Right renal pelvis (tissue), 4 donors: ENCODE data around the gene NEO1. TPM values are rescaled to one million over a fixed set of nuclear protein-coding genes. Genes with fewer than 3 reads are reported as not detected.
"Not testable (repeated sequence)": the region's sequence is repeated elsewhere in the genome, so short reads cannot be mapped to it uniquely, and the experiment has no call there.

Experiments used
- DNase-seq, 4 donors: peaks; one replicate each; pipeline ENCODE4 v3.0.0-alpha.2; 2013; ENCODE audit warnings: low read depth in 4 of 4, low spot score in 3 of 4, missing footprints in 1 of 4
- polyA plus RNA-seq, 4 donors: library from polyadenylated mRNA; unstranded; fragments of 120-200 nt; gene quantifications; one replicate each; pipeline ENCODE4 v1.2.1, GENCODE V29; 2013; ENCODE audit not compliant: insufficient read length in 4 of 4

NEO1 gene
- polyA plus RNA-seq, 4 donors = 126 to 141 (median 128) TPM

GRCh38 chr15:73296609-73297353 is 244.5 kb downstream of the NEO1 start:
- DNase-seq = no peak

DNA sequence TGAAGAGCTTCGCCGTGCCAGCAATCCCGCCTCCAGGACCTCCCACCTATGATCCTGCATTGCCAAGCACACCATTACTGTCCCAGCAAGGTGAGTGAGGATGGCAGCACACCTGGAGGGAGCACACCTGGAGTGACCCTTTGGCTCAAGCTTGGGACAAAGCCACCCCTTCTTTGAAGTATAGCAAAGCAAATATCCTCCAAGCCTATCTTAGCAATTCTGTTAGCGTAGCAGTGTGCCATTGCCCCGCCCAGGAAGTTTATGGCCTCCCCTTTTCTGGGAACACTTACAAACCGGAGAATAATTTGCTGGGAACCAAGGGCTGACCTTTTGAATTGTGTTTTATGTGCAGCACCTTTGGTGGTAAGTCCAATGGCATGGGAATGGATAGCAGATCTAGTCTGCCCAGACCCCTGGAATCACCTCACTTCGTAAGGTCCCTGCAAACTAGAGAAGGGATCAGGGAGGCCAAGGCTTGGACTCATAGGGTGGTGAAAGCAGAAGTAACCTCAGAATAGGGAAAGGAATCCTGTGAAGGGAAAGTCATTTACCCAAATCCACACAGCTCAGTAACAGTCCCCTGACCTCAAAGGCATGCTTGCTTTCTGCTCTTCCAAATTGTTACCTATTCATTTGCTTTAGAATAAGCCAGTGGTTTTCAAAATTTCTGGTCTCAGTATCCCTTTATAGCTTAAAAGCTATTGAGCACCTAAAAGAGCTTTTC is 246.4 kb downstream of the NEO1 start:
- no peak for DNase-seq

DNA sequence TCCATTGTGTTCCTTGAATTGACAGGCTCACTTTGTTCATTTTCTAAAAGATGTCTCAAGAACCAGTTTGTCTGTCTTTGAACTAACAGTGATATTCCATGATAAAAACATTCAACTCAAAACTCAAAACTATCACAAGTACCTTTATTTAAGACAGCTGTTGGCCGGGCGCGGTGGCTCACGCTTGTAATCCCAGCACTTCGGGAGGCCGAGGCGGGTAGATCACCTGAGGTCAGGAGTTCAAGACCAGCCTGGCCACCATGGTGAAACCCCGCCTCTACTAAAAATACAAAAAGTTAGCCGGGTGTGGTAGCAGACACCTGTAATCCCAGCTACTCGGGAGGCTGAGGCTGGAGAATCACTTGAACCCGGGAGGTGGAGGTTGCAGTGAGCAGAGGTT is 248.0 kb downstream of the NEO1 start:
- DNase-seq = not testable (repeated sequence)

- peak in 3 of 4 donors; percentile 27 to 38 (median 38) for DNase-seq
These were observed 251.4 kb downstream of the NEO1 start for GRCh38 chr15:73303636-73304035.

- DNase-seq = peak; percentile 26 to 47 (median 30)
These were observed 253.3 kb downstream of the NEO1 start for GRCh38 chr15:73305331-73306211.

GRCh38 chr15:73308305-73308704 is 256.0 kb downstream of the NEO1 start:
- no peak for DNase-seq

DNA sequence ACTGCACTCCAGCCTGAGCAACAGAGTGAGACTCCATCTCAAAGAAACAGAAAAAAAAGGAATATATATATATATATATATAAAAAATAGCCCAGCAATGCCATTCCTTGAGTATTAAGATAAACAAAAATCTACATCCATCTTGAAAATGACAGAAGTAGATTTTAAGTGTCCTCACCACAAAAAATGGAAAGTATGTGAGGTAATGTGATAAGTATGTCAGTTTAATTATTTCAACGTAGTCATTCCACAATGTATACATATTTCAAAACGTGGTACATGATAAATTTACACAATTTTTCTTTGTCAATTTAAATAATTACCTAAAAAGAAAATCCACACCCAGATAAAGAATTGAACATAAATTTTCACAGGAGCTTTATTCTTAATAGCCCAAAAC is 261.6 kb downstream of the NEO1 start:
- no peak for DNase-seq

DNA sequence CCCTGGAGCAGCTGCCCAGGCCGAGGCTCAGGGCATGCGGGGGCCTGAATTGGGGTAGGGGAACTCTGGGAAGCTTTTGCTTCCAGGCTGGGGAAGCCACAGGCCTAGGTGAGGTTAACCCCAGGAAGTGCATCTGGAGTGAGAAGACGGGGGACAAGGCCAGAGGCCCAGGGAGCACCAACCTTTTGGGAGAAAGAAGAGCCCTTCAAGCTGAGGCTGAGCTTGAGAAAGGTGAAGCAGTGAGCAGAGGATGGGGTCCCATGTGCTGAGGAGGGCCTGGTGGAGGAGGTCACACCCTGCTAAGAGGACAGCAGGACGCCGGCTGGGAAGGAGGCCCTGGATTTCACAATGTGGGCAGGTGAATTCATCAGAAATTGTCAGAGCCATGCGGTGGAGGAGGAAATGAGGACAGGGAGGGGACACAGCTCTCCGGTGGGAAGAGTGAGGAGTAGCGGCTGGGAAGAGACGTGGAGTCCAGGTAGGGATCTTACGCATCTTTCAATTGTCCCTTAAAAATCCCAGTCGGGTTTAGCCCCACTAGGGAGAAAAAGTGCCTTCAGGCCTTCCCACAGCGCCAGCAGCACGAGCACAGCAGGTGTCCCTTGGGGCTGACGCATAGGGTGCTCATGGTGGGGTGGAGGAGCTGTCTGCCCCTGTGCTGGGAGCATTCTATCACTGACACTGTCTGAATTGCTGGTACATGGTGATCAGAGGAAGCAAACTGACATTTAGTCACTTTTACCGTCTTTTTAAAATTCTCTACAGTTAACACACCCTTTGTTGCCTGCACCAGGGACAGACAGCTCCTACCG is 265.6 kb downstream of the NEO1 start:
- no peak for DNase-seq

GRCh38 chr15:73318463-73319351 is 266.4 kb downstream of the NEO1 start:
- peak in 3 of 4 donors; percentile 7 to 16 (median 16) for DNase-seq

GRCh38 chr15:73319460-73320245 is 267.4 kb downstream of the NEO1 start:
- no peak for DNase-seq

GRCh38 chr15:73320619-73321180 is 268.4 kb downstream of the NEO1 start:
- DNase-seq = no peak

DNA sequence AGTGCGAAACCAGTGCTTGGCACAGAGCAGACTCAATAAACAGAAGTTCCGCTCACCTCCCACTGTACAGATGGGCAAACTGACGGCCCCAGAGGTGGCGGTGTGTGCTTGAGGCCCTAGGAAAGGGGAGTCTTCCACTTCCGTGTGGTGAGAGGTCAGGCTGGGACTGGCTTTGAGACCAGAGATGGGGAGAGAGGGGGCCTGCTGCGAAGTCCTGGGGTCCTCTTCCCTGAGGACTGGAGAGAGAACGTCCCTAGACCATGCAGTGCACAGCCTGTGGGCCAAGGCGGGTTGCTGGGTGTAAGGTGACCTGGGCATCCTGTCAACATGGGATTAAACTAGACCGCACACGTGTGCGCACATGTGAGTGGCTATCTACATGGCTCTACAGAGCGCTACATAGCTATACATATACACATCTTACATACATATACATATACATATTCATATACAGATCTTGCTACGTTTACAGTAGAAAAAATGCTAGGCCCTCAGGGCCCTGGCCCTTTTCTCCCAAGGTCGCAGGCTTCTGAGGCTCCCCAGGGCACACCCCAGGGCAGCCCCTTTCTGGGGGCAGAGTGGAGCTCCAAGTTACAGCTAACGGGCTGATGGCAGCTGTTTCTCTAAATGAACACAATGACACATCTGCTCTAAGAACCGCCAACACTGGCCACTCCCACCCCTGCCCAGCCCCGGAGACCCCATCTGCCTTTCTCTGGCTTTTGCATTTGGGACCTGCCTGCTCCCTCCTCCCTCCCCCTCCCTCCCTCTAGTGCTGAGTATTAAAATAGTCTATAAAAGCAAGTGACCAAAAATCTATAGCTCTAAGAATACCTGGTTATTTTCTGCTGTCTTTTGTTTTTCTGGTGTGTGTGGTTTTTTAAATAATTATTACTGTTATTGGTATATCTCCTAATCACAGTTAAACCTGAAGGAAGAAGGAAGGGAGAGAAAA is 269.5 kb downstream of the NEO1 start:
- no peak for DNase-seq

DNA sequence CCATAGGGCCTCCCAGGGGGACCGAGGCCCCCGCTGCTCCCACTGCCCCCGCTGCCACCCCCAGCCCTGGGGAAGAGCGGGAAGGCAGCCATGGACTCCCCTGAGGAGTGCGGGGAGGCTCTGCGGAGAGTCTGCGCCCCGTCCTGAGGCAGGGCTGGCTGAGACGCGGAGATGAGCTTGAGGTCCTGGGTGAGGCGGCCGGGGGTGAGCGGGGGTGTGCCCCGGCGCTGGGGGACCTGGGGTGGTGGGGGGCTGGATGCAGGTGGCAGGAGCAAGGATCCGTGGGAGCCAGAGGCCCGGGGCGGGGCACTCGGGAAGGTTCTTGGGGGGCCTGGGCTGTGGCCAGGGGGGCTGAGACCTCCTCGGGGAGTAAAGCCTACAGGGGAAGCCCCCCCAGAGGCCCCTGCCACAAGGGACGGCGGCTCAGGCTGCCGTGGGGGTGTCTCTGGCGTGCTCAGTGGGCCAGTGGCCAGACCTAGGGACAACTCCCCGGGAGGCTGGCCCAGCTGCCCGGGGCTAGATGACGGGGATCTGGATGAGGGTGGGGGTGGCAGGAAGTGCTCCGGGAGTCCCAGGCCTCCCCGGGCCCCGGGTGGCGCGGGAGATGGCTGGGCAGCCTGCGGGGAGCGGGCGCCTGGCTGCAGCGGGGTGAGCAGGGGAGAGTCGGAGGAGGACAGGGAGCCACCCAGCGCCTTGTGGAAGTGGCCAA is 270.6 kb downstream of the NEO1 start:
- DNase-seq = no peak

- DNase-seq = no peak
These were observed 271.2 kb downstream of the NEO1 start for GRCh38 chr15:73323374-73323955.

DNA sequence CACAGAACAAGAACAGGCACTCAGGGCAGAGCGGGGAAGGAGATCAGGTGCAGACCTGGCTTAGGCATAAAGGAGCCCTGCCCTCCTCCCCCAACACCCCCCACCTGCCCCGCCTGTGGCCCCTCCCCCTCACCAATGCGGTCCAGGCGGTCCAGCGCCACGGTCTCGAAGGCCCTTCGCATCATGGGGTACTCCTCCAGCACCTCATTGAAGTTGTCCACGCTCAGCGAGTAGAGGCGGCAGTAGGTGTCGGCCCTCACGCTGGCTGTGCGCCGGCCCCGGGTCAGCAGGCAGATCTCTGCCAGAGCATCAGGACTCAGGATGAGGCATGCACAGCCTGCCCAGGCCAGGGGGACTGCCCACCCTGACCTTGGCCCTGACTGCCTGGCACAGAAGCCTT is 271.7 kb downstream of the NEO1 start:
- no peak for DNase-seq
